ENCODE measurements around the gene ZDHHC11B.
"Not testable (repeated sequence)": the region's sequence is repeated elsewhere in the genome, so short reads cannot be mapped to it uniquely, and the experiment has no call there.

Gene ZDHHC11B

GRCh38 chr5:766666-767431 is 17.7 kb downstream of the ZDHHC11B start:
- no peak for DNase-seq

- no peak for DNase-seq
Observed at GRCh38 chr5:765948-766631, 18.4 kb downstream of the ZDHHC11B start.

GRCh38 chr5:763998-764781 is 20.3 kb downstream of the ZDHHC11B start:
- no peak for DNase-seq

- DNase-seq, result no peak
Observed at GRCh38 chr5:763397-763796, 21.1 kb downstream of the ZDHHC11B start.

- not testable (repeated sequence) for DNase-seq
Observed at GRCh38 chr5:762996-763395, 21.5 kb downstream of the ZDHHC11B start.

- DNase-seq, result no peak
Observed at GRCh38 chr5:761854-762710, 22.4 kb downstream of the ZDHHC11B start.

GRCh38 chr5:761059-761771 is 23.3 kb downstream of the ZDHHC11B start:
- no peak for DNase-seq

GRCh38 chr5:760363-761058 is 24.0 kb downstream of the ZDHHC11B start:
- no peak for DNase-seq

GRCh38 chr5:759781-760362 is 24.7 kb downstream of the ZDHHC11B start:
- no peak for DNase-seq

GRCh38 chr5:759111-759751 is 25.3 kb downstream of the ZDHHC11B start:
- no peak for DNase-seq

GRCh38 chr5:758698-759053 is 25.9 kb downstream of the ZDHHC11B start:
- no peak for DNase-seq

GRCh38 chr5:757931-758697 is 26.4 kb downstream of the ZDHHC11B start:
- no peak for DNase-seq

GRCh38 chr5:757346-757930 is 27.1 kb downstream of the ZDHHC11B start:
- DNase-seq, result no peak

- no peak for DNase-seq
Observed at GRCh38 chr5:756865-757345, 27.6 kb downstream of the ZDHHC11B start.

GRCh38 chr5:756171-756570 is 28.4 kb downstream of the ZDHHC11B start:
- no peak for DNase-seq

GRCh38 chr5:754143-754632 is 30.3 kb downstream of the ZDHHC11B start:
- not testable (repeated sequence) for DNase-seq

- not testable (repeated sequence) for DNase-seq
Observed at GRCh38 chr5:753567-754142, 30.9 kb downstream of the ZDHHC11B start.

- not testable (repeated sequence) for DNase-seq
Observed at GRCh38 chr5:752532-753115, 31.9 kb downstream of the ZDHHC11B start.
